Measurements from ENCODE around the gene MTHFD1L.

GRCh38 chr6:150857945-150858308 lies 7.6 kb upstream of the MTHFD1L start:
- TF ChIP-seq CTCF (IDR thresholded peaks at IDR 0.05; ENCODE audit: insufficient read depth, low read length, poor library complexity, severe bottlenecking) = no peak
- no peak for TF ChIP-seq EZH2phosphoT487 (conservative IDR thresholded peaks at IDR 0.05; ENCODE audit: low read length)

Data from SU-DHL-6 (cell line).